Muscle of back (tissue), 11 donors: ENCODE results near the gene CFAP46. TPM values are rescaled to one million over a fixed set of nuclear protein-coding genes. Genes with fewer than 3 reads are reported as not detected.
"Not testable (repeated sequence)": the region's sequence is repeated elsewhere in the genome, so short reads cannot be mapped to it uniquely, and the experiment has no call there.

Experiments
- DNase-seq, 3 donors: peaks; one replicate each; pipeline versions ENCODE4 v3.0.0 to v3.0.0-alpha.2; 2013
- polyA plus RNA-seq, 10 donors: library from polyadenylated mRNA; unstranded; fragments of 120-200 nt; gene quantifications; one replicate each; pipeline ENCODE4 v1.2.1, GENCODE V29; 2013; ENCODE audit not compliant: insufficient read length in 10 of 10

The CFAP46 gene
- polyA plus RNA-seq, 10 donors = 0.21 to 0.53 (median 0.44) TPM

- no peak for DNase-seq
Measured at GRCh38 chr10:132915411-132915810, 27.0 kb downstream of the CFAP46 start.

- DNase-seq = no peak
Measured at GRCh38 chr10:132914732-132915131, 27.6 kb downstream of the CFAP46 start.

DNA sequence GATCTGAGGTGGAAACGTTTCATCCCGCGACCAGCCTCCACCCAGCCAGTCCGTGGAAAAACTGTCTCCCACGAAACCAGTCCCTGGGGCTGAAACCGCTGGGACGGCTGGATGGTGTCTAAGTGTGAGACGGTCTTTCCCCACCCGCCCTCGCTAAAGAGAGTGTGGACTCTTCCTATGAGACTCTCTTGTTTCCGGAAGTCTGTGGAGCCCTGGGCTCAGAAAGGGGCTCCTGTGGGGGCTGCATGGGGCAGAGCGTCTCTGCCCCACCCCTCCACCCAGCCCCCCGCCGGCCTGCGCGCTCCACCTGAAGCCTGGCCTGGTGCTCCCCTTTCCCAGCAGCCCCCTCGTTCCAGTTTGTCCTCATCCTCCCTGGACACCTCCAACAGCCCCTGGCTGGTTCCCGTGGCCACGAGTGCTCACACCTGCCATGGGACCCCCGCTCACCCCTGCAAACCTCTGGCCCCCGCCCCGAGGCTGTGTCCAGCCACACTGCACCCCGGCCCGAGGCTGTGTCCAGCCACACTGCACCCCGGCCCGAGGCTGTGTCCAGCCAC, 28.7 kb downstream of the CFAP46 start:
- no peak for DNase-seq

DNA sequence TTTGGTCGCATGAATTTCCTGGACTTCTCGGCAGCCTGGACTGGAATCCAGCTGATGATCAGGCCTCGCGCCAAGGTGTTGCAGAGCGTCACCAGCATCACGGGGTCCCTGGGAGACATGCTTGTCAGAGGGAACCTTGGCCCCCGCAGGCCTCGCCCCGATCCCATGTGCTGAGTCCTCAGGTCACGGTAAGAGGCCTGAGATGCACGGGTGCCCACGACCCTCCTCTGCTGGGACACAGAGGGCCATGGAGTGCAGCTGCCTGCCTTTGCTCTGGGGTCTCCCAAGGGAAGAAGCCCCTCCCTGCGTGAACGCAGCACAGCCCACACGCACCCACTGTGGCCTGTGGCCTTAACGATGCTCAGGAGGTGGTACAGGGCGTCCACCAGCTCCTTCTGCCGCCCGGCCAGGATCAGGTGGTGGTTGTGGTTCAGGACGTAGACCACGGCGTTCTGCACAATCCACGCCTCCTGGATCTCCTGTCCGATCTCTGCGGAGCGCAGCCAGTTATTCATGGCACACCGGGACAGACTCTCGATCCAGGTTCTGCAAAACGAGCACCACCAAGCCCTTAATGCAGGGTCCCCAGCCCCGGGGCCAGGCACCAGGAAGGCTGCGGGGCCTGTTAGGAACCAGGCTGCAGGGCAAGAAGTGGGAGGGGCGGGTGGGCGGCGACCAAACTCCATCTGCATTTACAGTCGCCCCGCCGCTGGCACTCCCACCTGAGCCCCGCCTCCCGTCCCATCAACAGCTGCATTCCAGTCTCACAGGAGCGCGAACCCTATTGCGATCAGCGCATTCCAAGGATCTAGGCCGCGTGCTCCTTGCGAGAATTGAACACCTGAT, 29.4 kb downstream of the CFAP46 start:
- peak in 1 of 3 donors; percentile 54 for DNase-seq

GRCh38 chr10:132912225-132912712, 30.1 kb downstream of the CFAP46 start:
- DNase-seq = no peak

DNA sequence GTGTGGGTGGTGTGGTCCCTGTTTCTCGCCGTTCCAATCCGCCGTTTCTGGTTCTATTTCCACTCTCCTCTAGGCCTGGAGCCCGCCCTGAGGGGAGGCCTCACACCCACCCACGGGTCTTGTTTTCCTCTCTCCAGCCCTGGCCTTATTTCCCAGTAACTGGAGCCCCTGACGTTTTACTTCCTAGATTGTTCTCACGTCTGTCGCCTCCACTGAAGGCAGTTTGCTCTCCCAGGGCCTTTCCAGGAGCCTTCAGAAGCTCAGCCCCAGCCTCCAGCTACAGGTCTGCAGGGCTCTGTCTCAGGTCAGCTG, 30.6 kb downstream of the CFAP46 start:
- peak in 2 of 3 donors; percentile 45 to 78 for DNase-seq

DNA sequence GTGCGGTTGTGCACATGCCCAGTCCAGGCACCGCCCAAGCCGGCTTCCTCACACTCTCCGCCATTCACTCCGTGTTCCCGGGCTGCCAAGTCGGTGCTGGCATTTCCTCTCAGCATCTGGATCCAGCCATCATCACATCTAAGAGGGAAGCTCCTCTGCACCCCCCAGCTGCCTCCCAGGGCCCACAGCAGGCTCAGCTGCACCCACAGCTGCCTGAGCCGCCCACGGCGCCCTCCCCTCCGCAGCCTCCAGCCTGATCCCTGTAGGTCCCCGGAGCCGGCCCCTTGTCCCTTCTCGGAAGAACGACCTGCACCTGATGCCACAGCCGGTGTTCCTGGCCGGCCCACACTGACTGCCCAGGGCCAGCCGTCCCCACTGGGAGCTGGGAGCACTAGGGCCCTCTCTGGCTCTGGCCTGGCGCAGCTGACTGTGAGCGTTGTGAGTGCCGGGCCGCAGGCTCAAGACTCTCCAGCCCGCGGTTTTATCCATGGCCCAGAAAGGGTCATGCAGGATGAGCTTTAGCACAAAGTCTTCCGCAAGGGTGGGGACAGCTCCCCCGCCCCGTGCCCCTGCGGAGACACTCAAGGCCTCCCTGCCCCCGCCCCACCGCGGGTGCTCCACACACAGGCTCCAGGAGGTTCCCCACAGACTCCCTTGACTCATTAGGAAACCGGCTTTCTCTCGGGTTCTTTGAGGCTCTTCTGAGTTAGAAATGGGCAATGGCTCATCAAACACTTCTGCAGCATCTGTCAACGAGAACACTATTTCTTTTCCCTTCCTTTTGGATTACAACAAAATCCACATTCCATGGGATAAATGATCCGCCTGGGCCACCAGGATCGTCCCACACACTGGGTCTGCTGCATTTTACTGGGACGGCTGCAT, 31.2 kb downstream of the CFAP46 start:
- peak in 1 of 3 donors; percentile 52 for DNase-seq

DNA sequence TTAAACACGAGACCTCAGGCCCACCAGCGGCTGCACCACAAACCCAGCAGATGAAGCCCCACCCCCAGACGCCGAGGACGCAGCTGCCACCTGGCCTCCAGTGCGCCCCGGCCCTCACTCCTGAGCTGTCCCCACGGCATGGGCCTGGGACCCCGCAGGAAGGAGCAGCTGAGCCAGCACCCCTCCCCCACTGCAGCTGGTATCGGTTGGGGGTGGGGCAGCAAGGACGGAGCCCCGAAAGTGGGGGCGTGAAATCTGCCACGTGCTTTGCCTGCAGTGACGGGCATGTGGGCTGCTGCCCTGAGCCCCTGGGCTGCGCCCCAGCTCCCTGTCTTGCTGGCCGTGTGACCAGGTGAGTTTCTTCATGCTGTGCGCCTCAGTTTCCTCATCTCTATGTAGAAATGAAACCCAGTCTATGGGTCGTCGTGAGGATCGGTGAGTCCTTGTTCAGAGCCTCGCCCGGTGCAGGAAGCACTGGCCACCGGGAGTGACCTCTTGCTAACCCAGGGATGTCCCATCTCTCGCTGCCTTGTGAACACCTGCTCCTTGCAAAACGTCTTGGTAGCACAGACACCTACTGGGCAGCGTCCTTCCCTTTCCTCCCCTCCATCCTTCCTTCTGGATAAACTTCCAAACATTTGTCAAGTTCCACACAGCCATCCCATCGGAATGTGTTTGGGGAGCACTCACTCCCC, 32.0 kb downstream of the CFAP46 start:
- DNase-seq = no peak

DNA sequence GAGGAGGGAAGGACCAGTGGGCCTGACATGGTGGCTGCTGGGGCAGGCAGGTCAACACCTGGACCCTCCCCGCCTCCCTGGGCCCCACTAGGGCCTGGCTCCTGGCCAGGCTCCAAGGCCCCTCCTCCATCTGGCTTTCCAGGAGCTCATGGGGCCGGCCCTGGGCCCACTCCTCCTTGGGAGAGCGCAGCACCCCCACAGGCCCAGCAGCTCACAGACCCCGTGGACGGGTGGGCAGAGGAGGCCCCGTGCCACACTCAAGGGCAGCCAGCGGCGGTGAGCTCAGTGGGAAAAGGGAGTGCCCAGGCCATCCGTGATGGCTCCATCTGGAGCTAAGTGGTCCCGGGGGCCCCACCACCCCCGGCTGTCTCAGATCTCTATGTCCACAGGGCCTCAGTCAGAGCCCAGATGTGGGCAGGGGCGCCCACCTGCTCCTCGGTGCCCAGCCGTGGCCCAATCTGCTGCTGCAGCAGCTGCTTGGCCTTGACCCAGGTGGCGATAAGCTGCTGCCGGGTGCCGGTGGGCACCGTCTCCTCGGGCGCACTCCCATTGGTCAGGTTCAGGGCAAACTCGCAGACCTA, 32.8 kb downstream of the CFAP46 start:
- DNase-seq = no peak

- DNase-seq = no peak
Measured at GRCh38 chr10:132908621-132909295, 33.6 kb downstream of the CFAP46 start.

GRCh38 chr10:132907821-132908620, 34.3 kb downstream of the CFAP46 start:
- no peak for DNase-seq

- no peak for DNase-seq
Measured at GRCh38 chr10:132906836-132907235, 35.5 kb downstream of the CFAP46 start.

- DNase-seq = no peak
Measured at GRCh38 chr10:132906106-132906505, 36.3 kb downstream of the CFAP46 start.

DNA sequence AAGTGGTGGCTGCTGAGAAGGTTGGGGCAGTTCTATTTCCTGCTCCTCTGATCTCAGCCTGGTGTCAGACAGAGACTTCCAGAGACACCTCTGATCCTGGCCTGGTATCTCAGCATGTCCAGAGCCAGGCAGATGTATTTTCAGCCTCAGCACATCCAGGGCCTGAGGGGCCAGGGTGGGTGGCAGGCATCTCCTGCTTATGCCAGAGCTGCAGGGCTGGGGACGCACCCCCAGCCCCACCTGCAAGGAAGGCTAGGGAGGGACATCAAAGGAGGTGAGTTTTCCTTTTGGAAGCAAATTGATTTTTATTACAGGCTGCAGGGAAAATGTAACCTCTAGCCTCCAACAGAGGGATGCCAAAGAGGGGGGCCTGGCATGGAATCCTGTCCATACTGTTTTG, 36.7 kb downstream of the CFAP46 start:
- no peak for DNase-seq

GRCh38 chr10:132904814-132905649, 37.3 kb downstream of the CFAP46 start:
- no peak for DNase-seq

DNA sequence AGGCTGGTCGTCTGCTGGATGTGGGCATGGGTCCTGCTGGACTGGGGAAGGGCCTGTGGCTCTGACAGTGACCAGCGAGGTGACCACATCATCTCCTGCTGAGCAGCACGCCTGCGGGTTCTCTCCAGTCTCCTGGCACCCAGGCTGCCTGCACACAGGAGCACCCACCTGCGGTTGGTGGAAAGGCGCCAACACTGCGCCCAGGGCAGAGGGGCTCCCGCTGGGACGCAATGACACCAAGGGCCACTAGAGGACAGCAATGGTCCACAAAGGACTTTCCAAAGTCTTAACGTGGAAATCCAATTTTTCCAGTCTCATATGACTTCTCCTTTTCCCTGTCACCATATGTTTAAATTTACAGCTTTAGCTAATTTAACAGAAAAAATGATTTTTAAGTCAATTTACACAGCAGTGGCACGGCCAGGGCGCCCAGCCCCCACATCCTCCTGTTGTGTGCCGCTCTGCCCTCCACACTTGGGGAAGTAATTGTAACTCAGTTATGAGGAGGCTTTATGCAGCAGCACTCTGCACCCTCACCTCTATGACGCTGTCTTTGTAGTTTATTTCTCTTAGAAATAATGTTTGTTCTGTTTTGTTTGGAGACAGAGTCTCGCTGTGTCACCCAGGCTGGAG, 38.1 kb downstream of the CFAP46 start:
- DNase-seq = peak in 1 of 3 donors; percentile 46

- not testable (repeated sequence) for DNase-seq
Measured at GRCh38 chr10:132902656-132903575, 39.5 kb downstream of the CFAP46 start.
